HPDE6-E6E7 (cell line): Measurements from ENCODE around the gene PIAS4.
A peak's percentile ranks its signal among the peaks of the same experiment; 100 is the strongest.

Experiments
- DNase-seq: peaks from one replicate; pipeline ENCODE4 v3.0.0; 2011; ENCODE audit warnings: missing footprints; ENCODE audit errors: extremely low spot score

The PIAS4 gene

DNA sequence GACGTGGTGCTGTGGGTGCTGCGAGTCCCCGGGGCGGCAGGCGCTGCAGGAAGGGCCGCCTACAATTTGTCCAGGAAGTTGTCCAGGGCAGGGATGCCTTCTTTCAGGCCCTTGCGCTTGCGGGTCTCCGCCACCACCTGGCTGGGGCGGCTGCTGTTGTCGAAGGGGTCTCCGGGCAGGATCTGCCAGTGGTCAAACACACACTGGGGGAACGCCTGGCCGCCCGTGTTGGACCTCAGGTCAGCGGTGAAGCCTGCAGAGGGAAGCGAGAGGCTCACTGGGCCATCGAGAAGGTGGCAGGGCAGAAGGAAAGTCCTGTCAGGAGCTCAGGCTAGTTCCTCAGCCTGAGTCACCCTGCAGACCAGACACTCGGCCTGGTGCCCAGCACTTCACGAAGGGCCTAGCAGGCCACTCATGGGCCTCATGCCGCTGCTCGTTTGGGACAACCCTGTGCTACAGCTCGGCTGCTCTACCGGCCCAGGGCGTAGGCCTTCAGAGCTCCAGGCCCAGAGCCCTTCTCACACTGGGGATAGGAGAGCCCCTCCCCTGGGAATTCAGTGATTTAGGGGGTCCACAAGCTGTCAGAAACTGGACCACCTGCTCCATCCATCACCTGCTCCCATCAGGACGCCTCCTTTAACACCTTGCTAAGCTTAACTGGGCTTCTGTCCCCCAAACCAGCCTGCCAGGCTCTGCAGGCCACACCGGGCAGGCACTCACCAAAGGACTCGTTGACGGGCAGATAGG lies 30.9 kb upstream of the PIAS4 start:
- no peak for DNase-seq

DNA sequence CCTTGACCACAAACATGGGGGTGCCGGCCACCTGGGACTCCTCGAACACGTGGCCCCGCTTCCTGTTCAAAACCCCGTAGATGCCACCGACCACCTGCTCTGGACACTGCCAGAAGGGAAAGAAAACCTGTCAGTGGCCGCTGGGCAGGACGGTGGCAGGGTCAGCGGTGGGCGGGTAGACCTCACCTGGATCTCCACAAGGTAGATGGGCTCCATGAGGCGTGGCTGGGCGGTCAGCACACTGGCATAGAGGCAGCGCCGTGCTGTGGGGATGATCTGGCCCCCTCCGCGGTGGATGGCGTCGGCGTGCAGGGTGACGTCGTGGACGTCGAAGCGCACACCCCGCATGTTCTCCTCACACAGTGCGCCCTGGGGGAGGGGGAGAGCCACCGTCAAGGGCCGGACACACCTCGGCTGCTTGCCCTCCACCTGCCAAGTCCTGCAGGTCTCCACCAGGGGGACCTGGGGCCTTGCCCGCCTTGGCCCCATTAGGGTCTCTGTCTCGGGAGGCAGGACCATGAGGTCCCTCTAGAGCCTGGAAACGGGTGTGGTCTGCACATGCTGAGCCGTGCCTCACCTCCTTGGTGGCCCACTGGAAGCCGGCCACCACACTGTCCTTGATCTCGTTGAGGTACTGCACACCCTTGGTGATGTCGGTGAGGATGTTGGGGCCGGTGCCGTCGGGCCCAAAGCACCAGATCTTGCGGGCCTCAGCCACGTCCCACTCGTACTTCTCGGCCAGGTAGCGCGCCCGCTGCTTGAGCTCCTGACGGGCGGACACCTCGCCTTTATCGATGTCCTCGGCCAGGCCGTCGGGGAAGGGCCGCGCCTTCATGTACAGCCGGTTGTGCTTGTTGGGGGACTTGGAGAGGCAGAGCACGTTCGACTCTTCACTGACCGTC lies 30.0 kb upstream of the PIAS4 start:
- DNase-seq = no peak

DNA sequence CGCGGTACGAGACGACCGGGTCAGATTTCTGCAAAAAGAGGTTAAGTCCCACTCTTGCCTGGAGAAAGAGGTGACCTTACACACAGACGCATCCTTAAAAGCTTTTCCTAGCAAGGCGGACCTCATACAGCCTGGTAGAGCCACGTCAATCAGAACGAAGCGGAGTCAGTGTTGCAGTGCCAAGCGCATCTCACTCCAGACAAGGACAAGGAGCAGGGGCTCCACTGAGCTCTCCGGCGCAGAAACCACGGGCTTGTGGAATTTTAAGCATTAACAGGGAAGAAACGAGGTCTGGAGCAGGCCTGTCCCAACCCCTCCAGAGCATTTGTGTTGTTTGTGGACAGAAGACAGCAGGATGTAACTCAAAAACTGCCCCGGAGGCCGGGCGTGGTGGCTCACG lies 29.4 kb upstream of the PIAS4 start:
- DNase-seq = no peak

- DNase-seq = no peak
These were observed 28.3 kb upstream of the PIAS4 start for GRCh38 chr19:3979289-3979673.

GRCh38 chr19:3979674-3980352 lies 27.7 kb upstream of the PIAS4 start:
- DNase-seq = no peak

DNA sequence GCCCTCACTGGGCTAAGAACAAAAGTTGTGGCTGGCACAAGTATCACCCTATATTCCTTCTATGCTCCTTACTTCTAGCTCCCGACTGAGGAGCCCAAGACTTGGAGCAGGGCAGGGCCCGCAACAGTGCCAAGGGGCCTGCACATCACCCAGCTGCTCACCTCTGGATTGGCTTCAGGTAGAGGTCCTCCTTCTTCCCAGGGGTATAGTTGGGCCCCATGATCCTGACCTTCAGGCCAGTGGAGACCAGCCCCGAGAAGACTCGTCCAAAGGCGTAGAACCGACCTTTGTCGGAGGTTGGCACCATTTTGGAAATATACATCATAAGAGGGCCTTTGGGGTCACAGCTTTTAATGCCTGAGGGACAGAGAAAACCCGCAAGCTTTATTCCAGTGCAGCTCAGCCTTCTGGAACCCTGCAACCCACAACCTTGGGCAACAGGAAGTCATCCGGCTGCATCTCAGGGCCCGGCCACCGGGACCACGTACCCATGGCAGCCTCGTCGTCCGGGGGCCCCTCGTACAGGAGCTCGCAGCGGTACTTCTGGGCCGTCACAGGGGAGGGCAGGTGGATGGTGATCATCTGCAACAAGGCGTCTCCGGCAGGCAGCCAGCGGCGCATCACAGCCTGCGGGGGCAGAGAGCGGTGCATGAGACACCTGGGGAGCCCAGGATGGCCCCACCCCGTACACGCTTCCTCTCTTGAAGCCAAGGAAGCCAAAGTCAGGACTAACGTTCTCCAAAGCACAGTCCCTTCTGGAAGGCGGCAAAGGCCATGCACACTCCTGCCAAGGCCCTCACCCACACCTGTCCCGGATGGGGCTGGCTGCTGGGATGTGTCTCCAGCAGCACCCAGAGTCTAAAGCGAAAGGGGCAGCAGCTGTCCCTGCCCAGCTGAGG lies 26.9 kb upstream of the PIAS4 start:
- DNase-seq = no peak

DNA sequence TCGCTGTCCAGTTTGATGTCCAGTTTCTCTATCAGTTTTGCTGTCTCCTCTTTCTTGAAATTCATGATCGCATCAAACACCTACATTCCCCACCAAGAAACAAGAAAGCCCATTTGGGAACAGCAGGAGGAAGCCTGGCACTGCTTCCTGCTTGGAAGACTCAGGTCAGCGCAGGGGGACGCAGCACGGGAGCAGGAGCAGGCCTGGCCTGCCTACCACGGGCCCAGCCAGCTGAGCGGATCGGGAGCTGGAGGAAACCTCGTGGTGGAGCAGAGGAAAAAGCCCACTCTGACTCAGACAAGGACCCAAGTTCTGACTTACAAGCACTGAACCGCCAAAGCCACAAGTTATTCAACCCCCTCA lies 26.2 kb upstream of the PIAS4 start:
- no peak for DNase-seq

DNA sequence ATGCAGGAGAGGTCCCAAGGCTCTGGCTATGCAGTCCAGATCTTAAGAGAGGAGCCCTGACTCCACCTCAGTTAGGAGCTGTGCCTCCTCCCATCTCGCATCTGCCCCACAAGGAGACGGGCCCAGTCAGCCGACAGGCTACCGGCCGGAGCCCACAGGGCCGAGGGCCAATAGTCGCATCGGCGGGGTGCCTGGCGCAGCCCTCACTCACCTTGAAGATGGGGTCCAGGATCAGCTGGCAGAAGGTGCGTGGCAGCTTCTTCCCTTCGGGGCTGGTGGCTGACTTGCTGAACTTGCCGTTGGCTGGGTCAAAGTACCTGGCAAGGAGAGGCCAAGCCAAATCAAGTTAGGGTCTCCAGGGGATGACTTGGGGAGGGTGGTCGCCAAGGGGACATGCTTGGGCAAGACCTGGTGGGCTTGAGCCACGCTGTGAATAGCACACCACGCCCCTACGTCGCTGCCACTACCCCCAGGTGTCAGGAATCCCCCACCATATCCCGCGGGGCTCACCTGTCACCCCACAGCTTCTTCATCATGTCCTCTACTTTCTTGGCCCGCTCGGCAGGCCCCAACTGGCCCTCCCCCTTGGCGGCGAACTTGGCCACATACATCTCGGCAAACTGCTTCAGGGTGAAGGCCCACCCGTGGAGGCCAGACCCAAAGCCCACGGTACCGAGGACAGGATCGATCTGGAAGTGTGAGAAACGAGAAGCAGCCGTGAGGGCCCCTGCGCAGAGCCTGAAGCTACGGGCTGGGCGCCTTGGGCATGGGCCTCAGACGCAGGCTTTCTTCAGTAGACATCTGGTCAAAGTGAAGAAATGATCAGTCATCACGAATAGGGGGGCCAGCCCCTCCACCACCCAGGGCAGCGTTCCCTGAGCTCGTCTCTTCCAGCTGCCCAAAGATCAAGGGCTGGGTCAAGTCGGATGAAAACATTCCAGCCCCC lies 25.5 kb upstream of the PIAS4 start:
- DNase-seq = no peak

DNA sequence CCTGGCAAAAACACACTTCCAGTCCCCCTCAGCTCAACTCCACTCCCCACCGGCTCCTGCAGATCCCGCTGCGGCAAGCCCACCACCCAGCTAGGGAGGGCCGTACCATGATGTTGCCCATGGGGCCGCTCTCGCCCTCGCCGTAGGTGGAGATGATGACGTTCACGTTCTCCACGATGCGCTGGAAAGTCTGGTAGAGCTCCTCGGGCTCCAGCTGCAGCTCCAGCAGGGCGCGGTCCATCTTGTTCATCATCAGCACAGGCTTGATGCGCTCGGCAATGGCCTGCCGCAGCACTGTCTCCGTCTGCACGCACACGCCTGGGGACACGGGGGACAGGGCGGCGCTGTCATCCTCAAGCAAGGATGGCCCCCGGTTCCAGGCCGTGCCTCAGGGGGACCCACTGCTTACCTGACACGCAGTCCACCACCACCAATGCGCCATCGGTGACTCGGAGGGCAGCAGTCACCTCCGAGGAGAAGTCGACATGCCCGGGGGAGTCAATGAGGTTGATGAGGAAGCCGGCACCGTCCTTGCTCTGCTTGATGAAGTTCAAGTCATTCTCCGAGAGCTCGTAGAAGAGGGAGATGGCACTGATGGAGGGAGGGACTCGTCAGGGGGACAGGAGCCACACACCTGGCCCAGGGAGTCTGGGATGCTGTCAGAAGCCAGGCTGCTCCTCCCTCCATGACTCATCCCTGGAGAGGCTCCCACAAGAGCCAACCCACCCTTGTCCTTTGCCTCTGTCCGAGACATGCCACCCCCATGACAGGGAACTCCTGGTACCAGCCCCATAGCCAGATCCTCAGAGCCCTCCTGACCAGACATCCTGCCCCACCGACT lies 24.6 kb upstream of the PIAS4 start:
- DNase-seq = no peak

GRCh38 chr19:3983542-3983914 lies 24.0 kb upstream of the PIAS4 start:
- DNase-seq = no peak

DNA sequence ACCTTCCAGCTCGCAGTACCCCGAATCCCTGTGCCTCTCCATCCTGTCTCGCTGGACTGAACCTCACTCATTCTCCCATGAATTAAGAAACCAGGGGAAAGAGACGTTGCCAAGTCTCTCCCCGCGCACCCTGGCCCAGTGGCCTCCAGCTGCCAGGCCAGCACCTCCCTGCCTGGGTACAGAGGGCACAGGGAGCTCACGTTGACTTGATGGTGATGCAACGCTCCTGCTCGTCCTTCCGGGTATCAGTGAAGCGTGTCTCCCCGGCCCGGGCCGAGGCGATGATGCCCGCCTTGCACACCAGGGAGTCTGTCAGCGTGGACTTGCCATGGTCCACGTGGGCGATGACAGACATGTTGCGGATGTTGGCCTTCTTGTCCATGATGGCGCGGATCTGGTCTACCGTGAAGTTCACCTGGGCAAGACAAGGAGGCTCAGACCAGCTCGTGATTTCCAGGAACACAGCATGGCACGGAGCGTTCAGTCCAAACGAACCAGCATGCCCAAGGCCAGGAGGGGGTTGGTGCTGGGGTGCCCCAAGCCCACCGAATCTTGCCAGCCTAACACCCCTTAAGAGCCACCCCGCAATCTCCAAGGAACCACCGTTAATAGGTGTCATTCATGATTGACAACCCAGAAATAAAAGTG lies 23.5 kb upstream of the PIAS4 start:
- no peak for DNase-seq

DNA sequence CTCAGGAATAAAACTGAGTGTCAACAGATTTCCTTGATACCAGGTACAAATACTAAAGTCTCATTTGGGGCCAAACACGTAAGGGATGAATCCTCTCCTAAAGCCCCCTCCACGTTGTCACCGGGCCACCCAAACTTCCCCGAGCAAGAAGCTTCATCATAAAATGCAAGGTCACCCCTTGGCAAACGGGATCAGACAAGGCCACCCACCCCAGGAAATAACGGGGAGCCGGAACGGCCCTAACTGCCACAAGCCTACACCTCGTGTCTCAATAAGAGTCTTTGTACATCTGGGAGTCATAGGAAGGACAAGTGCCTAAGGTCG lies 23.0 kb upstream of the PIAS4 start:
- DNase-seq = no peak

- peak; percentile 85 for DNase-seq
These were observed 22.5 kb upstream of the PIAS4 start, which contains the start of gene EEF2 for GRCh38 chr19:3984908-3985642. Gene EEF2, minus strand, starts transcription at chr19:3985463. Its CDS starts 83 bp downstream, at chr19:3985380.

DNA sequence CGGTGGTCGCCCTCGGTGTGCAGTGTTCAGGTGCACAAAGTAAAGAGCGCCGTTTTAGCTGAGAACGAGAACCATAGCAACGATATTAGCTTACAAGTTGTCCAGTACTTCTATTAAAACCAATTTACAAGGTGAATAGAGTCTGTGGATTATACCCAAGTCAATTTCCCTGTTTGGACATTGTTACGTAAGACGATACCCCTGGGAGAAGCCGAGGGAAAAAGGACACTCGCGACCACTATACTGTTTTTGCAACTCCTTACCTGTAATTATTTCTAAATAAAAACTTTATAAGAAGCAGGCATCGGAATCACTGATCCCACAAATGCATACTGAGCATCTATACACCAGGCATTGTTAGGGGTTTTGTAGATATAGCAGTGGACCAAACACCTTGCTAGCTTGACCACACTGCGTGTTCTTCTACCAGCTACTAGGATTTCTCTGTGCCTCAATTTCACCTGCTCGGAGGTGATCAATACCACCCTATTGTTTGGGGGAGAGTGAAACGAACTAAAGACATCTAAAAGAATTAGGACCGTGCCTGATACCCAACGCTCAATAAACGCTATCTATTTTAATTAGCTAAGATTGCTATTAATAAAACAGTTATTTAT lies 21.8 kb upstream of the PIAS4 start:
- no peak for DNase-seq

- no peak for DNase-seq
These were observed 21.1 kb upstream of the PIAS4 start for GRCh38 chr19:3986260-3987041.

- peak; percentile 79 for DNase-seq
These were observed 19.7 kb upstream of the PIAS4 start for GRCh38 chr19:3987619-3988371.

DNA sequence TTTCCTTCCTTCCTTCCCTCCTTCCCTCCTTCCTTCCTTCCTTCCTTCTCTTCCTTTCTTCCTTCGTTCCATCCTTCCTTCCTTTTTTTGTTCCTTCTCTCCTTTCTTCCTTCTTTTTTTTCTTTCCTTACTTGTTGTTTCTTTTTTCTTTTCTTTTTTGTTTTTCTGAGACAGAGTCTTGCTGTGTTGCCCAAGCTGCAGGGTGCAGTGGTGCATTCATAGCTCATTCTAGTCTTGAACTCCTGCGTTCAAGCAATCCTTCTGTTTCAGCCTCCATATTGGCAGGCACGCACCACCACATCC lies 16.8 kb upstream of the PIAS4 start:
- no peak for DNase-seq
